OCI-LY1 (cell line): ENCODE results near the gene MRPL36.
A peak's percentile ranks its signal among the peaks of the same experiment; 100 is the strongest.

Experiments used
- H2AFZ ChIP-seq: fragments of 200-600 bp; sonication (generic), shearing (Covaris generic); 2 replicates; pipeline ENCODE4 v1.6.0; 2014; ENCODE audit warnings: antibody characterized with exemption, mild to moderate bottlenecking, low read length
- H3F3A ChIP-seq: fragments of 200-600 bp; sonication (generic), shearing (Covaris generic); 2 replicates; pipeline ENCODE4 v1.6.0; 2014; ENCODE audit warnings: mild to moderate bottlenecking, antibody characterized with exemption, low read length, moderate library complexity; ENCODE audit not compliant: insufficient read depth
- H3K27ac ChIP-seq: fragments of 200-600 bp; sonication (generic); 2 replicates; pipeline ENCODE4 v1.5.1; 2014; ENCODE audit warnings: low read length, mixed run types, mild to moderate bottlenecking, low read depth; ENCODE audit not compliant: poor library complexity, severe bottlenecking
- H3K27me3 ChIP-seq: fragments of 200-600 bp; sonication (generic); 2 replicates; pipeline ENCODE4 v1.6.0; 2014; ENCODE audit warnings: antibody characterized with exemption, mild to moderate bottlenecking, low read length, moderate library complexity; ENCODE audit not compliant: insufficient read depth
- H3K36me3 ChIP-seq: fragments of 200-600 bp; sonication (generic); 2 replicates; pipeline ENCODE4 v1.6.1; 2014; ENCODE audit warnings: mild to moderate bottlenecking, antibody characterized with exemption, low read length, moderate library complexity, mixed read lengths; ENCODE audit not compliant: insufficient read depth
- H3K4me1 ChIP-seq: fragments of 200-600 bp; sonication (generic); 2 replicates; pipeline ENCODE4 v1.5.1; 2014; ENCODE audit warnings: mild to moderate bottlenecking, low read length, moderate library complexity; ENCODE audit not compliant: insufficient read depth, severe bottlenecking
- H3K4me2 ChIP-seq: fragments of 200-600 bp; sonication (generic), shearing (Covaris generic); 2 replicates; pipeline ENCODE4 v1.6.1; 2014; ENCODE audit warnings: low read length
- H3K4me3 ChIP-seq: fragments of 200-600 bp; sonication (generic); 2 replicates; pipeline ENCODE4 v1.5.1; 2014; ENCODE audit warnings: low read length, low read depth, mild to moderate bottlenecking, mixed read lengths; ENCODE audit not compliant: poor library complexity, severe bottlenecking
- H3K79me2 ChIP-seq: fragments of 200-600 bp; shearing (Covaris generic); 2 replicates; pipeline ENCODE4 v1.6.1; 2016; ENCODE audit warnings: mixed run types, low read length, mixed read lengths; ENCODE audit not compliant: insufficient read depth
- H3K9ac ChIP-seq: fragments of 200-600 bp; sonication (generic), shearing (Covaris generic); 2 replicates; pipeline ENCODE4 v1.6.1; 2014; ENCODE audit warnings: mild to moderate bottlenecking, low read length, mixed read lengths
- H3K9me2 ChIP-seq: fragments of 200-600 bp; sonication (generic), shearing (Covaris generic); 2 replicates; pipeline ENCODE4 v1.6.1; 2014; ENCODE audit warnings: low read depth, mild to moderate bottlenecking, low read length, mixed read lengths
- H3K9me3 ChIP-seq: fragments of 200-600 bp; shearing (Covaris generic); 2 replicates; pipeline ENCODE4 v1.6.1; 2014; ENCODE audit warnings: low read length, mixed read lengths
- H4K20me1 ChIP-seq: fragments of 200-600 bp; sonication (generic), shearing (Covaris generic); 2 replicates; pipeline ENCODE4 v1.6.0; 2016; ENCODE audit warnings: mild to moderate bottlenecking, low read length; ENCODE audit not compliant: insufficient read depth
- CTCF ChIP-seq: fragments of 200-600 bp; sonication (generic), shearing (Covaris generic); IDR thresholded peaks from 2 replicates; pipeline ENCODE4 v1.5.1; 2017; ENCODE audit warnings: mild to moderate bottlenecking, antibody characterized with exemption, low read length, moderate library complexity, mixed read lengths
- EZH2 ChIP-seq: fragments of 200-600 bp; sonication (generic), shearing (Covaris generic); IDR thresholded peaks from 2 replicates; pipeline ENCODE4 v1.8.0; 2017; ENCODE audit warnings: borderline replicate concordance, mixed run types, mild to moderate bottlenecking, antibody characterized with exemption, low read length, moderate library complexity, mixed read lengths

The MRPL36 gene

GRCh38 chr5:1824109-1824821 is 24.6 kb upstream of the MRPL36 start:
- no peaks in the 10 kb centered on the region for H3K4me1 ChIP-seq
- no peak overlapping the region for H3K4me2 ChIP-seq
- H3K9me2 ChIP-seq, result no peaks in the 10 kb centered on the region
- no peak overlapping the region for H3K4me3 ChIP-seq
- H3K79me2 ChIP-seq, result no peaks in the 10 kb centered on the region
- no peak overlapping the region for H3K27ac ChIP-seq
- peak; percentile 16; the same call in 1 of the 2 replicates for TF ChIP-seq CTCF
- no peak for TF ChIP-seq EZH2
- no peak overlapping the region for H2AFZ ChIP-seq
- H3F3A ChIP-seq, result no peaks in the 10 kb centered on the region
- no peaks in the 10 kb centered on the region for H4K20me1 ChIP-seq
- H3K36me3 ChIP-seq, result peaks cover 58% of the 10 kb centered on the region
- H3K27me3 ChIP-seq, result no peaks in the 10 kb centered on the region
- H3K9me3 ChIP-seq, result no peaks in the 10 kb centered on the region
- H3K9ac ChIP-seq, result no peak overlapping the region

GRCh38 chr5:1823381-1824034 is 23.9 kb upstream of the MRPL36 start:
- Histone ChIP-seq H3F3A (no peaks in the 10 kb centered on the region), H3K9me2 (no peaks in the 10 kb centered on the region), H3K4me1 (no peaks in the 10 kb centered on the region), H3K36me3 (peaks cover 66% of the 10 kb centered on the region), H4K20me1 (no peaks in the 10 kb centered on the region), H2AFZ (no peak overlapping the region), H3K9me3 (no peaks in the 10 kb centered on the region), H3K27me3 (no peaks in the 10 kb centered on the region), H3K9ac (no peak overlapping the region), H3K79me2 (no peaks in the 10 kb centered on the region), H3K27ac (no peak overlapping the region), H3K4me3 (no peak overlapping the region), H3K4me2 (no peak overlapping the region)
- TF ChIP-seq EZH2 (no peak), CTCF (no peak)

- Histone ChIP-seq H3K9me3 (no peaks in the 10 kb centered on the region), H3K9me2 (no peaks in the 10 kb centered on the region), H4K20me1 (no peaks in the 10 kb centered on the region), H3K9ac (no peak overlapping the region), H3K4me2 (no peak overlapping the region), H3F3A (no peaks in the 10 kb centered on the region), H3K27ac (no peak overlapping the region), H2AFZ (no peak overlapping the region), H3K4me1 (no peaks in the 10 kb centered on the region), H3K27me3 (no peaks in the 10 kb centered on the region), H3K4me3 (no peak overlapping the region), H3K36me3 (peaks cover 73% of the 10 kb centered on the region), H3K79me2 (no peaks in the 10 kb centered on the region)
- TF ChIP-seq EZH2 (no peak), CTCF (no peak)
Measured at GRCh38 chr5:1821862-1822261, 22.2 kb upstream of the MRPL36 start.
